ENCODE measurements around the gene UBA5. TPM values are rescaled to one million over a fixed set of nuclear protein-coding genes. Genes with fewer than 3 reads are reported as not detected.
"Not testable (repeated sequence)": the region's sequence is repeated elsewhere in the genome, so short reads cannot be mapped to it uniquely, and the experiment has no call there.

Gene UBA5
- total RNA-seq, 1 donor from 2014 or later = 81.9 TPM

DNA sequence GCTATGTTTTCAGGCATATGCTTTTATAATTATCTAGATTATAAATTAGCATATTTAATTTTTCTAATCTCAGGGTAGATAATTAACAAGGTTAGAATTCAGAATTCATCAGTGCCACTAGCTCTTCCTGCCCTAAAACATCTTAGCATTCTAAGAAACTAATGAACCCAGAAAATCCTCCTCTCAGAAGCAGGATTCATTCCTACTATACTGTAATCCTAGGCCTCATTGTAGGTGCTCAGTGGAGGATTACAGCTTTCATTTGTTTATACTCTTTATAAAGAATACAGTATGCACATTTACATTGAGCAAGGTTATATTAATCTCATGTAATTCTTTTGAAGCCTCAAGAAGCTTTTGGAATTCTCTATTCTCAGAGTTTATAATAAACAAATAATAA is 21.4 kb upstream of the UBA5 start:
- Mint-ChIP-seq H3K27ac (no peak overlapping the region), H3K36me3 (ENCODE audit: low read depth) (peaks cover 30% of the 10 kb centered on the region), H3K9me3 (no peaks in the 10 kb centered on the region), H3K4me3 (no peak overlapping the region), H3K4me1 (peaks cover 4% of the 10 kb centered on the region), H3K27me3 (no peaks in the 10 kb centered on the region)
- no peak for DNase-seq
- intact Hi-C loops (cut with micrococcal nuclease) = no loop called here

DNA sequence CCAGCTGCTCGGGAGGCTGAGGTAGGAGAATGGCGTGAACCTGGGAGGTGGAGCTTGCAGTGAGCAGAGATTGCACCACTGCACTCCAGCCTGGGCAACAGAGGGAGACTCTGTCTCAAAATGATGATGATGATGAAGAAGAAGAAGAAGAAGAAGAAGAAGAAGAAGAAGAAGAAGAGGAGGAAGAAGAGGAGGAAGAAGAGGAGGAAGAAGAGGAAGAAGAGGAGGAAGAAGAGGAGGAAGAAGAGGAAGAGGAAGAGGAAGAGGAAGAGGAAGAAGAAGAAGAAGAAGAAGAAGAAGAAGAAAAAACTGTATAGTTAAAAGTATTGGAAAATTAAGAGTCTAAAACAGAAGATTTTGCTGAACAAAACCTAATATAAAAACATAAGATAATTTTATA is 18.7 kb upstream of the UBA5 start:
- H3K27me3 Mint-ChIP-seq; DNase-seq; H3K4me3 Mint-ChIP-seq; intact Hi-C loops (cut with micrococcal nuclease); H3K9me3 Mint-ChIP-seq; H3K4me1 Mint-ChIP-seq: not testable (repeated sequence)
- Mint-ChIP-seq H3K27ac (peak overlapping the region; percentile 60), H3K36me3 (ENCODE audit: low read depth) (peaks cover 21% of the 10 kb centered on the region)

DNA sequence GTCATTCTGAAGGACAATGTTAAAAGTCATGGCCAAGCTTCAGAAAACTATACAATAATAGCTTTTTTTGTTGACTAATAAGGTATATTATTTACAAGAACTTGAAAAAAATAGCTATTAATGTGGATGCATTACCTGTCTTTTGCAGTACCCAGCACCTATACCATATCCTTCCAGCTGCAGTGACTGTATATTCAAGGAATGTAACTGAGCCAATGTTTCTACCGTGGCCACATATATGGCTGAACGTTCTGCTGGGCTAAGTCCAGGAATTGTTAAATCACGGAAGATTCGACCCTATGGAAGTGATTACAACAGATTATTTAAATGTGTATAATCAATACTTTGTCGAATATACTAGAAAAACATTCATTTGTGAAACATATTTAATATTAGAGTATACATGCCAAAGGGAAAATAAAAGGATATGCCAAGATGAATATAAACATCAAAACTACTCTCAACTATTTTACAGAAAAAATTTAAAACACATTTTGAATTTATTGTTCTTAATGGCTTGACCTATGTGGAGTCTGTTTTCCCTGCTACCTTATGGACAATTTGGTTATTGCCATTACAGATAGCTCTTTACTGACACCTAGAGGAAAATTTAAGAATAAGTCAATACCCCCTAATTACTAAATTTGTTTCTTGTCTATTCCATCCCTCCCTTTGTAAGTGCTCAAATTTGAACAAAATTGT is 18.1 kb upstream of the UBA5 start:
- intact Hi-C loops (cut with micrococcal nuclease) = loop anchor here (1.0 kb wide), 2 partner anchors 106 to 290 kb away; no protein-coding TSS in a partner anchor
- no peak overlapping the region for H3K27ac Mint-ChIP-seq
- H3K4me3 Mint-ChIP-seq = no peak overlapping the region
- H3K4me1 Mint-ChIP-seq = peaks cover 7% of the 10 kb centered on the region
- H3K27me3 Mint-ChIP-seq = no peaks in the 10 kb centered on the region
- DNase-seq = no peak
- peaks cover 21% of the 10 kb centered on the region for H3K36me3 Mint-ChIP-seq (ENCODE audit: low read depth)
- H3K9me3 Mint-ChIP-seq = no peaks in the 10 kb centered on the region

DNA sequence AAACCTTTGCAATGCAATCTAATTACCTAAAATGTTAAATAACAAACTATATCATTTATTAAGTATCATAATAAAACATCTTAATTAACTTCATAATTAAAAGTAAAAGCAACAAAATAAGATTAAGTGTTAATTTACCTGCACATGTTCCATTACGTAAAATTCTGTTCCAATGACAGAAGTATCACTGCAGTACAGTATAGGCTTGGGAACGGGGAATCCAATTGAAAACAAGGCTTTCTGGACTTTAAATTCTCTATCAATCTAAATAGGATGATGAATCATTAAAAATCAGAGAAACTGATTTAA is 17.6 kb upstream of the UBA5 start:
- H3K9me3 Mint-ChIP-seq = no peaks in the 10 kb centered on the region
- H3K27me3 Mint-ChIP-seq = no peaks in the 10 kb centered on the region
- peaks cover 7% of the 10 kb centered on the region for H3K4me1 Mint-ChIP-seq
- H3K4me3 Mint-ChIP-seq = no peak overlapping the region
- intact Hi-C loops (cut with micrococcal nuclease) = loop anchor here (1.0 kb wide), 2 partner anchors 106 to 290 kb away; no protein-coding TSS in a partner anchor
- no peak overlapping the region for H3K27ac Mint-ChIP-seq
- peaks cover 19% of the 10 kb centered on the region for H3K36me3 Mint-ChIP-seq (ENCODE audit: low read depth)
- DNase-seq = no peak

DNA sequence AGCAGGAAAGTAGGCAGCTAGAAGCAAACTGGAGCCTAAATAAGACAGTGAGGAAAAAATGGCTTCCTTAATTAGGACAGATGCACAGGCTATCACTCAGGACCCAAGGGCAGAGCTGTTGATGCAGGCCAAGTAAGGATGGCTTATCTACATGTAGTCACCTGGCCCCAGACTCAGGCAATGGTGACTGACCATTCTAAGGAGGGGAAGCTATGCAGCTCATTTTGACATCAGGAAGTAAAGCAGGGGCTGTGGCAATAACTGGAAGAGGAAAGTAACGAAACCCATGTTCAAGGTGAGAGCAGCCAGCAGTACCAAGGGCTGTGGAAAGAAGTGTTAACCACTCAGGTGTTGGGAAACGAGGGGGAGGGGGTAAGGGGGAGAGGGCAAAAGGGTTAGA is 16.8 kb upstream of the UBA5 start:
- Mint-ChIP-seq H3K27me3 (no peaks in the 10 kb centered on the region), H3K27ac (no peak overlapping the region), H3K4me1 (peaks cover 7% of the 10 kb centered on the region), H3K4me3 (no peak overlapping the region), H3K36me3 (ENCODE audit: low read depth) (peaks cover 18% of the 10 kb centered on the region), H3K9me3 (no peaks in the 10 kb centered on the region)
- DNase-seq = no peak
- intact Hi-C loops (cut with micrococcal nuclease) = no loop called here

DNA sequence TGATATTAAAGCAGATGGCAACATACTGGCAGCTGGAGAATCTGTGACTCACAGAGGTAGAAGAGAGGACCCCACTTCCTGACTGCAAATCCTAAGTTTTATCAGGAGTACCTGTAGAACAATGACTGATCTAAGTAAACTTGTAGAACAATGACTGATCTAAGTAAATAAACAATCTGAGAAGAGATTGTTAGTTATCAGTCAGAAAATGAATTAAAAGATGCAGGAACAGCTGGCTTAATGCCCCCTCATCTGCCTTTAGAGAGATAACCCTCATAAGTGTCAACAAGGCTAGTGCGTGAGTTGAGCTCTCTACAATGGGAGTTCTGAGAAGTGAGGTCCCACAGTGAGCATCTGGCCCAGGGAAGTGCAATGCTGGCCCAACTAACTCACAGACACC is 15.1 kb upstream of the UBA5 start:
- Mint-ChIP-seq H3K27ac (no peak overlapping the region), H3K4me3 (no peak overlapping the region), H3K36me3 (ENCODE audit: low read depth) (peaks cover 5% of the 10 kb centered on the region), H3K4me1 (peaks cover 7% of the 10 kb centered on the region), H3K9me3 (no peaks in the 10 kb centered on the region), H3K27me3 (no peaks in the 10 kb centered on the region)
- no peak for DNase-seq
- intact Hi-C loops (cut with micrococcal nuclease) = no loop called here

DNA sequence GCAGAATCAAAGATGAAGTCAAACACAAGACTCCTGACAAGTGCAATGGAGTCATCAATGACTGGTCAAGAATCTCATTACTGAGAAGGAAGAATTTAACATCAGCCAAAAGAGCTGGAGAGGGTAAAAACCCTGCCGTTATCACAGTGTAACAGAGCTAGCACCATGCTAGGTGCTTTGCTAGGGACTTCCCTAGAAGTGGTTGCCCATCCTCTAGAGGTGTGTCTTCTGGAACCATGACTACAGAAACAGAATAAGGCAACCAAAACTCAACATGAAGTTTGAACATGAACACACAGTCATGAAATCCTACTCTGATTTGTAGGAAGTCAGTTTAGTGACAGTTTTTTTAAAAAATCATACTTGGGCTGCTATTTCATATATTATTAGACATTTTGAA is 10.0 kb upstream of the UBA5 start:
- no peak overlapping the region for H3K4me3 Mint-ChIP-seq
- no peaks in the 10 kb centered on the region for H3K9me3 Mint-ChIP-seq
- no peak overlapping the region for H3K27ac Mint-ChIP-seq
- peaks cover 2% of the 10 kb centered on the region for H3K4me1 Mint-ChIP-seq
- no peak for DNase-seq
- peaks cover 2% of the 10 kb centered on the region for H3K36me3 Mint-ChIP-seq (ENCODE audit: low read depth)
- intact Hi-C loops (cut with micrococcal nuclease) = loop anchor here (10.0 kb wide), 1 partner anchor 1625 kb away; the partner anchor contains the start of genes ASTE1 and NEK11
- H3K27me3 Mint-ChIP-seq = no peaks in the 10 kb centered on the region

DNA sequence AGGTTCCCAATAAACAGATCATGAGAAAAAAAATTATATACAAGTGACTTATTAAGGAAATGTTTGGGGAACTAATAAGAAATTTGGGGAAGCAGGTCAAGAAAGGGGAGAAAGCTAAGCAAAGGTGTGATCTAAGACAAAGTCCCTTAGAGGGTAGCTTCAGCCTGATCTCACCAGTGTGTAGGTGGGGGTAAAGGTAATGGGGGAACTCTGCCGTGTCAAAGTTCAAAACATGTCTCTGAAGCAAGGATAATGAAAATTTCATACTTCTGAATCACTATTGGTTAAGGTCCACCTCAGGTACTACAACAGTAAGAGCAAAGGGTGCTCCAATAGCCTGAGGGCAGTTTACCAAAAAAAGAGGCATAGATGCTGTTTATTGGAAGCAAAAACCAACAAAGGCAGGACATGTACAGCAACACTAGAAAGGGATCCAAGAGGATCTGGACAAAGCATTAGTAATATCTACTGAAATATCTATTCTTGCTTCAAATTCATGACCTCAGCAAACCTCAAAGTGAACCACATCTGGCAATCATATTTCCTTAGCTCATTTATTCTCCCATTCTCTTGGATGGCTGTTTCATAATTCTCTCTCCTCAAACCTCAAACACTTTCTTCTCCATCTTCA is 7.4 kb upstream of the UBA5 start:
- H3K4me1 Mint-ChIP-seq = peaks cover 10% of the 10 kb centered on the region
- no peak overlapping the region for H3K27ac Mint-ChIP-seq
- intact Hi-C loops (cut with micrococcal nuclease) = loop anchor here (10.0 kb wide), 1 partner anchor 1628 kb away; the partner anchor contains the start of genes ASTE1 and NEK11
- H3K4me3 Mint-ChIP-seq = no peak overlapping the region
- no peaks in the 10 kb centered on the region for H3K27me3 Mint-ChIP-seq
- no peaks in the 10 kb centered on the region for H3K9me3 Mint-ChIP-seq
- DNase-seq = no peak
- peaks cover 6% of the 10 kb centered on the region for H3K36me3 Mint-ChIP-seq (ENCODE audit: low read depth)

DNA sequence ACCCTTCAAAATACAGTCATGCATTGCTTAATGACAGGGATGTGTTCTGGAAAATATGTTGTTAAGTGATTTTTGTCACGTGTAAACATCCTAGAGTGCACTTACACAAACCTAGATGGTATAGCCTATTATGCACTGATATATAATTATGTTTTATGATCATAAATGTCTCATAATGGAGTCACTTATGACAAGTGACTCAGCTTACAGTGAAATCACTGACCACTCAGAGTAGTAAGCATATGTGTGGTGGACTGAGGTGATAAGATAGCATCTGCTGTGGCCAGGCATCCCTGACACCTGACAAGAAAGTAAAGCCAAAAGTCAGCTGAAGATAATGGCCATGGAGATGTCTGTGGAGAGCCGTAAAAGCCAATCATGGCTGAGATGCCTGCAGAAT is 5.9 kb upstream of the UBA5 start:
- no peaks in the 10 kb centered on the region for H3K27me3 Mint-ChIP-seq
- DNase-seq = no peak
- H3K9me3 Mint-ChIP-seq = no peaks in the 10 kb centered on the region

DNA sequence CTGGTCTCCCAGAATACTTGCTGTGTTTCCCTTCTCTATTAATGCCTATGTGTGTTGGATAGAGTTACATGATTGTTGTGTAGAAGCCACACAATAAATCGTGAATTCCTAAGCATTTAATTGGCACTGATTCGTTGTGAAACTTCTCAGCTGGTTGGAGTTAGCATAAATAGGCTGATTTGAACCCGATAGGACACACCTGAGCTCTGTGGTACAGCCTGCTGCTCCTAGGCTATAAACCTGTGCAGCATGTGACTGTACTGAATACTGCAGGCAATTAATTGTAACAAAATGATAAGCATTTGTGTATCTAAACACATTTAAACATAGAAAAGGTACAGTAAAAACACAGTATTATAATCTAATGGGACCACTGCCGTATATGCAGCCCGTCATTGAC is 5.4 kb upstream of the UBA5 start:
- no peaks in the 10 kb centered on the region for H3K27me3 Mint-ChIP-seq
- no peaks in the 10 kb centered on the region for H3K9me3 Mint-ChIP-seq
- intact Hi-C loops (cut with micrococcal nuclease) = loop anchor here (10.0 kb wide), 1 partner anchor 1630 kb away; the partner anchor contains the start of genes ASTE1 and NEK11
- H3K36me3 Mint-ChIP-seq (ENCODE audit: low read depth) = peaks cover 8% of the 10 kb centered on the region
- DNase-seq = no peak
- H3K4me3 Mint-ChIP-seq = no peak overlapping the region
- H3K4me1 Mint-ChIP-seq = peaks cover 20% of the 10 kb centered on the region
- no peak overlapping the region for H3K27ac Mint-ChIP-seq

More for the DNA sequence above, 5.9 kb upstream of the UBA5 start:
- H3K4me1 Mint-ChIP-seq = peaks cover 18% of the 10 kb centered on the region
- no peak overlapping the region for H3K4me3 Mint-ChIP-seq
- H3K27ac Mint-ChIP-seq = no peak overlapping the region
- intact Hi-C loops (cut with micrococcal nuclease) = loop anchor here (10.0 kb wide), 1 partner anchor 1629 kb away; the partner anchor contains the start of genes ASTE1 and NEK11
- H3K36me3 Mint-ChIP-seq (ENCODE audit: low read depth) = peaks cover 8% of the 10 kb centered on the region

DNA sequence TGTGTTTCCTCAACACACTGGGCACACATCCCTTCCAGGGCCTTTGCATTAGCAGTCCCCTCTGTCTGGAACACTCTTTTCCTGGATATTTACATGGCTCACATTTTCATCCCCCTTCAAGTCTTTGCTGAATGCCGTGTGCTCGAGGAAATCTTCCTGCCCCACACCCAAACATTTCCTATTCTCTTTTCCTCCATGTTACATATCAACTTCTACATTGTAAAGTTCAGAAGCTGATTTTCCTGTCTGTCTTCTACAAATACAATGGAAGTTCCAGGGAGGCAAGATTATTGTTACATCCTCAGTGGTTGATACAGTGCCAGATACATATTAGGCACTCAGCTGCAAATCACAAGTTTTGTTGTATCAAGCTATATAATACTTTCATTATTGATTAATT is 4.7 kb upstream of the UBA5 start:
- Mint-ChIP-seq H3K4me3 (no peak overlapping the region), H3K4me1 (peaks cover 20% of the 10 kb centered on the region), H3K9me3 (no peaks in the 10 kb centered on the region), H3K36me3 (ENCODE audit: low read depth) (peaks cover 10% of the 10 kb centered on the region), H3K27ac (no peak overlapping the region), H3K27me3 (no peaks in the 10 kb centered on the region)
- intact Hi-C loops (cut with micrococcal nuclease) = loop anchor here (10.0 kb wide), 1 partner anchor 1631 kb away; the partner anchor contains the start of genes ASTE1 and NEK11
- DNase-seq = no peak

DNA sequence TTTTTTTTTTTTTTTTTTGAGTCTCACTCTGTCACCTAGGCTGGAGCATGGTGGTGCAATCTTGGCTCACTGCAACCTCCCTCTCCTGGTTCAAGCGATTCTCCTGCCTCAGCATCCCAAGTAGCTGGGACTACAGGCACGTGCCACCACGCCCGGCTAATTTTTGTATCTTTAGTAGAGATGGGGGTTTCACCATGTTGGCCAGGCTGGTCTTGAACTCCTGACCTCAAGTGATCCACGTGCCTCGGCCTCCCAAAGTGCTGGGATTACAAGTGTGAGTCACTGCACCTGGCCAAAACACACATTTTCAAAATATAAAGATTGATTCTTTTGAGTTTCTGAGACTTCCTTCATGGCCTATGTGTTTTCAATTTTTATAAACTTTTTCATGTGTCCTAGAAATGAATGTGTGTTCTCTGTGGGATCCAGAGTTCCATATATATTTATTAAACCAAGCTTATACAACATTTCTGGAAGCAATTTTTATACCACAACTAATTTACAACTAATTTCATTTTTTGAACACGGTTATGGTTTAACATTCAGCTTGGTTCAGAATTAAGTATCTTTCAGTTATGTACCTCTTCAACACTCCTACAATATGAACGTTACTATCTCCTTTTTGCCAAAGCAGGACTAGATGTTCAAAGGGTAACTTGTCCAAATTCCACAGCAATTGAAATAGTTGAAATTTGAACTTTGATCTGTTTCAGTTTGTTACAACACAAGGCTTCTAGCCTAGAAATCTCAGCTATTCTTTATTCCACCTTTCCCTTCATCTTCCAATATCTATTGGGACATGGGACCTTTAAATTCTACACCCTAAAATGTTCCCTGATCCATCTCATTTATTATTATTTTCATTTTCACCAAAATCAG is 2.0 kb upstream of the UBA5 start:
- intact Hi-C loops (cut with micrococcal nuclease) = loop anchor here (10.0 kb wide), 1 partner anchor 1633 kb away; the partner anchor contains the start of genes ASTE1 and NEK11
- H3K36me3 Mint-ChIP-seq (ENCODE audit: low read depth) = peaks cover 23% of the 10 kb centered on the region
- H3K4me3 Mint-ChIP-seq = peak overlapping the region; percentile 99
- no peak for DNase-seq
- peaks cover 30% of the 10 kb centered on the region for H3K4me1 Mint-ChIP-seq
- no peaks in the 10 kb centered on the region for H3K9me3 Mint-ChIP-seq
- no peaks in the 10 kb centered on the region for H3K27me3 Mint-ChIP-seq
- H3K27ac Mint-ChIP-seq = no peak overlapping the region

DNA sequence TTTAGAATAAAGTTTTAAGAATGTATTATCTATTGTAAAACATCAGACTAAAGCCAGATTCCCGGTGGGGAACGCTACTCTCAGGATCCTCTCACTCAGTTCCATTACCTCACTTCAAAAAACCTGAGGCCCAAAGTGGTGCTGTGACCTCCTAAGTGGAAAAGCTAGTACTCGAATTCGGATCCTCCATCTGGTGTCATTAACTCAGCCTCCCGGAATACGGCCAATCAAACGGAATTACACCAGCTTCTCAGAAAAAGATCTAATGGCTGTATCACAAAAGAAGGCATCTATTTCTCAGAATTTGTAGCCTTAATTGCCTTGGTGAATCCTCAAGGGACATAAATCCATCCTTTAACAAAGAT is 1.1 kb upstream of the UBA5 start:
- no peaks in the 10 kb centered on the region for H3K9me3 Mint-ChIP-seq
- peaks cover 38% of the 10 kb centered on the region for H3K4me1 Mint-ChIP-seq
- no peaks in the 10 kb centered on the region for H3K27me3 Mint-ChIP-seq
- peaks cover 29% of the 10 kb centered on the region for H3K36me3 Mint-ChIP-seq (ENCODE audit: low read depth)
- H3K27ac Mint-ChIP-seq = peak overlapping the region; percentile 98
- peak overlapping the region; percentile 99 for H3K4me3 Mint-ChIP-seq
- intact Hi-C loops (cut with micrococcal nuclease) = loop anchor here (10.0 kb wide), 1 partner anchor 1634 kb away; the partner anchor contains the start of genes ASTE1 and NEK11
- no peak for DNase-seq

Data from activated CD4-positive, alpha-beta T cell treated with anti-CD3 and anti-CD28 coated beads, Interleukin-2, amount 10 ng/mL, durations not matched to agents 24 days and 14 days (primary cell).